ENCODE results near the gene PLXNA2.

DNA sequence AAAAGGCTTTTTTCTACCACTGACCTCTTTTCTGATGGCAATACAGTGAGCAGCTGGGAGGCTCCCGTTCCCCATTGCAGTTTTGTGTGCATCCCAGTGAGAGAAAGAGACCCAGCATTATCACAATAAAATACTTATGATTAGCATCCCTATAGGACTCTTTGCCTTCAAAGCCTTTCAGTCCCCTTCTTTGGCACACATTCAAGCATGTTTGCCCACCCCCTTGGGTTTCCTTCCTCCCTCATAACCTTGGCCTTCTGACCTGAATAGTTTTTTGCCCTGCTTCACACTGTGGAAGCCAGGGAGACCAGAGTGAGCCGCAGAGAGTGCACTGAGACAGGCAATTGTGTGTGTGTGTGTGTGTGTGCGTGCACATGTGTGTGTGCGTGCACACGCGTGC is 13.2 kb upstream of the PLXNA2 start:
- TF ChIP-seq, protein P1, sequence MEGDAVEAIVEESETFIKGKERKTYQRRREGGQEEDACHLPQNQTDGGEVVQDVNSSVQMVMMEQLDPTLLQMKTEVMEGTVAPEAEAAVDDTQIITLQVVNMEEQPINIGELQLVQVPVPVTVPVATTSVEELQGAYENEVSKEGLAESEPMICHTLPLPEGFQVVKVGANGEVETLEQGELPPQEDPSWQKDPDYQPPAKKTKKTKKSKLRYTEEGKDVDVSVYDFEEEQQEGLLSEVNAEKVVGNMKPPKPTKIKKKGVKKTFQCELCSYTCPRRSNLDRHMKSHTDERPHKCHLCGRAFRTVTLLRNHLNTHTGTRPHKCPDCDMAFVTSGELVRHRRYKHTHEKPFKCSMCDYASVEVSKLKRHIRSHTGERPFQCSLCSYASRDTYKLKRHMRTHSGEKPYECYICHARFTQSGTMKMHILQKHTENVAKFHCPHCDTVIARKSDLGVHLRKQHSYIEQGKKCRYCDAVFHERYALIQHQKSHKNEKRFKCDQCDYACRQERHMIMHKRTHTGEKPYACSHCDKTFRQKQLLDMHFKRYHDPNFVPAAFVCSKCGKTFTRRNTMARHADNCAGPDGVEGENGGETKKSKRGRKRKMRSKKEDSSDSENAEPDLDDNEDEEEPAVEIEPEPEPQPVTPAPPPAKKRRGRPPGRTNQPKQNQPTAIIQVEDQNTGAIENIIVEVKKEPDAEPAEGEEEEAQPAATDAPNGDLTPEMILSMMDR (conservative IDR thresholded peaks at IDR 0.05; ENCODE audit: low read length), result no peak
- no peak for TF ChIP-seq EZH2phosphoT487 (IDR thresholded peaks at IDR 0.05; ENCODE audit: borderline replicate concordance, low read depth, low read length)

All from OCI-LY7 (cell line).